NCI-H1930 (cell line): ENCODE results near the gene MAGEA11.
A peak's percentile ranks its signal among the peaks of the same experiment; 100 is the strongest.
"Not testable (repeated sequence)": the region's sequence is repeated elsewhere in the genome, so short reads cannot be mapped to it uniquely, and the experiment has no call there.

Source experiments
- DNase-seq, 2 experiments: peaks; one replicate each; lab custom pipeline; 2025; lab: John Stamatoyannopoulos, UW

Gene MAGEA11

GRCh38 chrX:149711545-149712236, at the start of gene MAGEA11:
Gene MAGEA11 (plus strand): TSS chrX:149712060. CDS start chrX:149713160, 1,100 bp downstream.
- DNase-seq, result peak in 1 of 2 experiments; percentile 17

- not testable (repeated sequence) for DNase-seq
Observed at GRCh38 chrX:149675088-149675487, 36.8 kb upstream of the MAGEA11 start.

GRCh38 chrX:149675554-149675953, 36.3 kb upstream of the MAGEA11 start:
- not testable (repeated sequence) for DNase-seq

GRCh38 chrX:149679164-149679678, 32.6 kb upstream of the MAGEA11 start:
- not testable (repeated sequence) for DNase-seq

- no peak for DNase-seq
Observed at GRCh38 chrX:149681182-149681581, 30.7 kb upstream of the MAGEA11 start.

GRCh38 chrX:149682031-149682430, 29.8 kb upstream of the MAGEA11 start:
- DNase-seq, result no peak

GRCh38 chrX:149682956-149683947, 28.6 kb upstream of the MAGEA11 start:
- DNase-seq, result no peak

- DNase-seq, result no peak
Observed at GRCh38 chrX:149683966-149684730, 27.7 kb upstream of the MAGEA11 start.

GRCh38 chrX:149687991-149688390, 23.9 kb upstream of the MAGEA11 start:
- DNase-seq, result no peak

- DNase-seq, result no peak
Observed at GRCh38 chrX:149688552-149688951, 23.3 kb upstream of the MAGEA11 start.

GRCh38 chrX:149691794-149692193, 20.1 kb upstream of the MAGEA11 start:
- no peak for DNase-seq

- DNase-seq, result not testable (repeated sequence)
Observed at GRCh38 chrX:149692686-149693272, 19.1 kb upstream of the MAGEA11 start.

GRCh38 chrX:149699761-149700160, 12.1 kb upstream of the MAGEA11 start:
- DNase-seq, result no peak

GRCh38 chrX:149704664-149705063, 7.2 kb upstream of the MAGEA11 start:
- DNase-seq, result no peak

GRCh38 chrX:149707147-149707901, 4.5 kb upstream of the MAGEA11 start:
- DNase-seq, result no peak

GRCh38 chrX:149712831-149713230, 971 bp downstream of the MAGEA11 start:
- no peak for DNase-seq

- no peak for DNase-seq
Observed at GRCh38 chrX:149713279-149714050, 1.6 kb downstream of the MAGEA11 start.

GRCh38 chrX:149715468-149715867, 3.6 kb downstream of the MAGEA11 start:
- no peak for DNase-seq

- no peak for DNase-seq
Observed at GRCh38 chrX:149716632-149717031, 4.8 kb downstream of the MAGEA11 start.

- DNase-seq, result no peak
Observed at GRCh38 chrX:149717803-149718202, 5.9 kb downstream of the MAGEA11 start.
